ENCODE data around the gene THEMIS.
"Not testable (repeated sequence)": the region's sequence is repeated elsewhere in the genome, so short reads cannot be mapped to it uniquely, and the experiment has no call there.

THEMIS gene

GRCh38 chr6:127912914-127913313, 12.1 kb upstream of the THEMIS start:
- no peak for DNase-seq

GRCh38 chr6:127907960-127908640, 7.2 kb upstream of the THEMIS start:
- no peak for DNase-seq

- no peak for DNase-seq
Measured at GRCh38 chr6:127904160-127904559, 3.3 kb upstream of the THEMIS start.

GRCh38 chr6:127902933-127903332, 2.1 kb upstream of the THEMIS start:
- DNase-seq: no peak

DNA sequence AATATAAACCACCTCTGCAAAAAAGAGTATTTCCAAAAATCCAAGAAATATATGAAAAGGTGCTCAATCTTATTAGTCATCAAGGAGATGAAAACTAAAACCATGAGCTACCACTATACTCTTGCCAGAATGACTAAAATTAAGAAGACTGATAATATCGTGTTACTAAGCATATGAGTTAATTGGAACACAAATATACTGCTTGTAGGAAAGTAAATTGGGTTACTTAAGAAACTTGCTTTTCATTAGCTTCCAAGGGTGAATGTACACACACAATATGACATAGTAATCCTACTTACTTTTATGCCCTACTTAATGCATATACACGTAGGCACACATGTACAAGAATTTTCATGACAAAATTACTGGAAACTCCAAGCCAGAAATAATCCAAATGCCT, 3.4 kb downstream of the THEMIS start:
- no peak for DNase-seq

- DNase-seq: no peak
Measured at GRCh38 chr6:127894051-127894450, 6.8 kb downstream of the THEMIS start.

DNA sequence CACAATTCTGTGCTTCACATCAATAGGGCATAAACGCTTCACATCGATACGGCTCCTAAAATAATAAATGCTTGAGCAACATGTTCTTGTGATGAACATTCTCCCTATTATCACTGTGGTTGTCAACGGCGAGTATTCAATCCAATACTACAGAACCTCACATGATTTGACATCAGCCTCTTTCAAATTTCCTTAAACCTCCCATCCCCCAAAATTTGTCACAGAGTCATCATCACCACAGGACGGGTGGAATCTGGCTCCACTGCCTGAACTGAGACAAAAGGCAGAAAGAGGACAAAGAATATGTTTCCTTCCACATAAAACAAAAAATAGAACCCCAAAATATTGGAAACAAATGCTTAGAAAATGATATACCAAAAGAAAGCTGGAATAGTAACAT, 7.3 kb downstream of the THEMIS start:
- no peak for DNase-seq

DNA sequence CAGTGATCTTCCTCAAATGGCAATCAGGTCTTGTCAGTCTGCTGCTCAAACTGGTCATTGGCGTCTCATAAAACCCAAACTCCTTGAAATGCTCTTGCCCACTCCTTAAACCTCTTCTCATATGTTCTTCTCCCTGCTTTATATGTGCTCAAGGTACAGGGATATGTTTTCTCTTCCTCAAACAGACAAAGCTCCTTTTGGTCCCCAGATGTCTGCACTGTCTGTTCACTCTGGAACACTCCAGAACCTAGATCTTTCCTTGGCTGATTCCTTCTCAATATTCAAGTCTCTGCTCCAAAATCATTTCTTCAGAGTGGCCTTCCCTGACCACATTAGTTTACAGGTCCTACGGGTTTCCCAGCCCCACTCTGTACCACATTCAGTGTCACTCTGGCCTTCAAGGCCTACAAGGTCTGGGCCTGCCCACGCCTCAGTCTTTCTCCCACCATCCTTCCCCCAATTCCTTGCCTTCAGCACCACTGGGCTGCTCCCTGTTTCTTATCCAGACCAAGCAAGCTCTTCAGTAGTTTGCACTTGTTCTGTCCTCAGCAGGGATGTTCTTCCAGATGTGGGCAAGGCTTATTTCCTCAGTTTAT, 9.0 kb downstream of the THEMIS start:
- no peak for DNase-seq

- DNase-seq: no peak
Measured at GRCh38 chr6:127886603-127887002, 14.3 kb downstream of the THEMIS start.

DNA sequence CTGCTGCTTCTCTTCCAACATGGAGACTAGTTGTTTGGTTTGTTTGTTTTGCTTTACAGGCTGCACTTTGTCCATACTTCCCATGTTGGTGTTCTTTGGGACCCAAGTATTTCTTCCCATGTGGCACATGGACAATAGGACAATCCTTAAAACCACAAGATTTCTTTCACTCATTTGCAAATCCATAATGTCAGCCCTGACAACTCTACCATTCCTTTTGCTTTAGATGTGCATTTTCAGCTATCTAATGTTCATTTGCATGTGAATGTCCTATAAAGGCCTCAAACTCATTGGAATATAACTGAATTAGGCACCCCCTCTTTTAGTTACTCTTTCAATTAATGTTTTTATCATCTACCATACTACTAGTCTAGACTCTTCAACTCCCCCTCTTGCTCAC, 16.7 kb downstream of the THEMIS start:
- no peak for DNase-seq

GRCh38 chr6:127881949-127882348, 18.9 kb downstream of the THEMIS start:
- DNase-seq: not testable (repeated sequence)

- no peak for DNase-seq
Measured at GRCh38 chr6:127880429-127880828, 20.4 kb downstream of the THEMIS start.

DNA sequence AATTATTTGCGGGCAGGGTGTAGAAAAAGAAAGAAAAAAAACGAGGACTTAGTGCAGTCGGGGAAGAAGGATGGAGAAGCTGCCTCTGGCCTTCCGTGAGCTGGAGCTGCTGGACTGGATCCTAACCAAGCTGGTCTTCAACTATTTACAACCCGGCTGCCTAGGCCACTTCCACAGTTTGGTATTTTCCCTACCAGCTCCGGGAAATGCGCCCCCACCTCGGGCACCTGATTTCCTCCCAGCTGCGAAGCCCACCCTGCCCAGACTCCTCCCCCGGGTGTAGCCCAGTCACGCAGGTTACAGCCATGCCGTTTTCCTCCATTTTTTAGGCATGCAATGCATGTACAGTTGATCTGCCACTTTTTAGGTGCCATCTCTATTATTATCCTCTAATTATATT, 21.2 kb downstream of the THEMIS start:
- DNase-seq: no peak

GRCh38 chr6:127878115-127878514, 22.7 kb downstream of the THEMIS start:
- no peak for DNase-seq

GRCh38 chr6:127877231-127877630, 23.6 kb downstream of the THEMIS start:
- DNase-seq: no peak

GRCh38 chr6:127869772-127870404, 31.0 kb downstream of the THEMIS start:
- no peak for DNase-seq

DNA sequence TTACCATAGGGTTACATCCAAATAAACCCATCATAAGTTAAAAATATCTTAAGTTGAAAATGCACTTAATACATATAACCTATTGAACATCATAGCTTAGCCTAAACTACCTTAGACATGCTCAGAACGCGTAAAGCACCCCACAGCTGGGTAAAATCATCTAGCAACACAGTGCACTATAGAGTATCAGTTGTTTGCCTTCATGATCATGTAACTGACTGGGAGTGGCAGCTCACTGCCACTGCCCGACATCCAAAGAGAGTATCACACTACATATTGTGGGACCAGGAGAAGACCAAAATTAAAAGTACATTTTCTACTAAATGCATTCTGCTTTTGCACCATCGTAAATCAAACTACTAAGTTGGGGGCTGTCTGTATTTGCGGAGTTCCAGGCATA, 31.7 kb downstream of the THEMIS start:
- no peak for DNase-seq

- no peak for DNase-seq
Measured at GRCh38 chr6:127868338-127868737, 32.5 kb downstream of the THEMIS start.

GRCh38 chr6:127866766-127867165, 34.1 kb downstream of the THEMIS start:
- no peak for DNase-seq

DNA sequence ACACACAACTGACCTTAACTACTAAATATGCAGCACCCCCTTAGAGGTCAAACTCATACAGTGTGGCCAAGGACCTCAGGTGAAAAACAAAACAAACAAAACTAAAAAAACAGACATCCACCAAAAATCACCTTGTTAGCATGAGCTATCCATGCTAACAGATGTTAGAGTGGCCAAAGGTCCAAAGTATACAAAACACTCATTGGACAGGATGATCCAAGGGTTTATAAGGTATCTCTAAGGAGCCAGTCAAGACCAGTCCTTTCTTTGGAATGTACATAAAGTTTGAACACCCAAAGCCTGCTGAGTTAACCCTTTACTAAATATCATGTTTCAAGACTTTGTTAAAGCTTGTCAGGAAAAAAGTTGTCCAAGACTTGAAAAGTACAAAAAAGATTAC, 35.8 kb downstream of the THEMIS start:
- DNase-seq: no peak

GRCh38 chr6:127864701-127865100, 36.2 kb downstream of the THEMIS start:
- DNase-seq: no peak

DNA sequence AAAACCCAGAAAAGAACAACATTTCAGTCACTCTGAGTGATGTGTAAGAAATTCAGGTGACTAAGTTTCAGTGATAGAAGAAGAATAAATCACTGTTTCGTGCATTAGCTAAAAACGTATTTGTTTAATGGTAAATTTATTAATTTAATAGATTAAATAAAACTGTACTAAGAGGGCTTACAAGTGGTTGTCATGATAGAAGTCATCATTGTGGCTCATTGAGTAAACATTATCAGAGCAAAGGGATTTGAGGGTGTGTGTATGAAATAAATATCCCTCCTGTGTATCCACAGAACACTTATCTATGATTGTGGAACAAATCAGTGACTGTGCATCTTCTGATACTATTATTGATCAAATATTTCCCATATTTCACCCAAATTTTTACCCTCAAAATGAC, 40.1 kb downstream of the THEMIS start:
- DNase-seq: no peak

GRCh38 chr6:127859956-127860355, 40.9 kb downstream of the THEMIS start:
- no peak for DNase-seq

DNA sequence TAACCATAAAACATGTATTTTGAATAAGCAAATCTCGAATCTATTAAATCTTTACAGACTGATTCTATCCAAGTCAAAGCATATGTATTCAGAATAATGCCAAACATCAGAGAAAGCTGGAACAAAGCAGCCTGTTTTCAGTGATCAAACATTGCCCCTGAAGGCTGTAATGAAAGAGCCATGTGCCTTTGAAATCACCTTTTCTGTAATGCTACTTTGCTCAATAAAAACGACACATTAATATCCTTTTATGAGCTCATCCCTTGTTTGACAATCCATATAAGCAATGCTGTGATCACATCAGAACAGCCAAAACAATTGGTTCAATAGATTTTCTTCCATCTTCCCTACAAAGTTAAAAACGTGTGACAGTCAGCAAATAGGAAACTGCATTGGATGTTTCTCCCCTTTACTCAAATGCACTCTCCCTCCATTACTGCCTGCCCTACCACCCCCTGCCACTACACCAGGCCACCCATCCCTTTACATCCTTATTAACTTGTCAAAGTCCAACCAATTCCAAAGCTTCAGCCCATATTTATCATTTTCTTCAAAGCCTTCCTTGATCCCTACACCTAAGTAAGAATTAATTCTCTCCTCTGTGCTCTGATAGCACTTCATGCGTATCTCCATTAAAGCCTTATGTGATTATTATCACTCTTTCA, 42.0 kb downstream of the THEMIS start:
- peak in 1 of 2 experiments; percentile 14 for DNase-seq

Measured in NCI-H526 (cell line).